ENCODE measurements around the gene SMG6.
"Not testable (repeated sequence)": the region's sequence is repeated elsewhere in the genome, so short reads cannot be mapped to it uniquely, and the experiment has no call there.

DNA sequence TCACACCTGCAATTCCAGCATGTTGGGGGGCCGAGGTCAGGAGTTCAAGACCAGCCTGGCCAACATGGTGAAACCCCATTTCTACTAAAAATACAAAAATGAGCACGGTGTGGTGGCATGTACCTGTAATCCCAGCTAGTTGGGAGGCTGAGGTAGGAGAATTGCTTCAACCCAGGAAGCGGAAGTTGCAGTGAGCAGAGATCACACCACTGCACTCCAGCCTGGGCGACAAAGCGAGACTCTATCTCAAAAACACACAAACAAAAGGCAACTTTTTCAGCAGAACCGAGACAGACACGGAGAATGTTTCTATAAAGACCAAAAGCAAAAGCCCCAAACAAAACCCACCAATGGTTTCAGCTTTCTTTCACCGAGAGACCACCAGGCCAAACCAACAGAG, 44.8 kb downstream of the SMG6 start:
- TF ChIP-seq, protein P1, sequence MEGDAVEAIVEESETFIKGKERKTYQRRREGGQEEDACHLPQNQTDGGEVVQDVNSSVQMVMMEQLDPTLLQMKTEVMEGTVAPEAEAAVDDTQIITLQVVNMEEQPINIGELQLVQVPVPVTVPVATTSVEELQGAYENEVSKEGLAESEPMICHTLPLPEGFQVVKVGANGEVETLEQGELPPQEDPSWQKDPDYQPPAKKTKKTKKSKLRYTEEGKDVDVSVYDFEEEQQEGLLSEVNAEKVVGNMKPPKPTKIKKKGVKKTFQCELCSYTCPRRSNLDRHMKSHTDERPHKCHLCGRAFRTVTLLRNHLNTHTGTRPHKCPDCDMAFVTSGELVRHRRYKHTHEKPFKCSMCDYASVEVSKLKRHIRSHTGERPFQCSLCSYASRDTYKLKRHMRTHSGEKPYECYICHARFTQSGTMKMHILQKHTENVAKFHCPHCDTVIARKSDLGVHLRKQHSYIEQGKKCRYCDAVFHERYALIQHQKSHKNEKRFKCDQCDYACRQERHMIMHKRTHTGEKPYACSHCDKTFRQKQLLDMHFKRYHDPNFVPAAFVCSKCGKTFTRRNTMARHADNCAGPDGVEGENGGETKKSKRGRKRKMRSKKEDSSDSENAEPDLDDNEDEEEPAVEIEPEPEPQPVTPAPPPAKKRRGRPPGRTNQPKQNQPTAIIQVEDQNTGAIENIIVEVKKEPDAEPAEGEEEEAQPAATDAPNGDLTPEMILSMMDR (conservative IDR thresholded peaks at IDR 0.05; ENCODE audit: low read depth, low read length): not testable (repeated sequence)
- TF ChIP-seq EZH2 (IDR thresholded peaks at IDR 0.05; ENCODE audit: borderline replicate concordance, low read depth, low read length, poor library complexity, severe bottlenecking): not testable (repeated sequence)
